Upper lobe of left lung (tissue), 4 donors: ENCODE measurements around the gene TOM1L2.

Experiments used
- POLR2A ChIP-seq, 4 donors: fragments of 450-650 bp; IDR thresholded peaks; one replicate each; pipeline ENCODE4 v1.5.1; 2016 to 2017; ENCODE audit warnings: antibody characterized with exemption in 4 of 4, mild to moderate bottlenecking in 2 of 4
- TF ChIP-seq, protein P1 (sequence below), 6 experiments: fragments of 450-650 bp in 4 of 6; fragments of 200-600 bp in 2 of 6; sonication (generic) in 2 of 6; IDR thresholded peaks; one replicate each; pipeline ENCODE4 v1.5.1; 2016 to 2019; ENCODE audit warnings: antibody characterized with exemption in 6 of 6

DNA sequence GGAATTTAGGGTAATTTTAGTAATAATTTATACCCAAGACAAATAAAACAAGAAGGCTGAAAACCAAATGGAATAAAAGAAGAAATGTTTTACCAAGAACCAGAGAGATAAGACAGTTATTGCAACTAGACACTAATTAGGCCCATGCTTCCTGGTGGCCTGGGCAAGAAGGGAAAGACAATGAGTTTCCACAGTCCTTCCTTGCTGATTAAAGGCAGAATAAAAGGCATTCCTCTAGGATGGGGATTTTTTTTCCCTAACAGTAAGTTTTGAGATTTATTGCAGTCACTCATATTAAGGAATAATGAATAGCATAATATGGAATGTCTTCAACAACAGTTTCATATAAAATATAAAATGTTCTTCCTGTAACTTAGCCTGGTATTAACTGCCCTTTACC lies 41.5 kb downstream of the TOM1L2 start:
- TF ChIP-seq, protein P1, sequence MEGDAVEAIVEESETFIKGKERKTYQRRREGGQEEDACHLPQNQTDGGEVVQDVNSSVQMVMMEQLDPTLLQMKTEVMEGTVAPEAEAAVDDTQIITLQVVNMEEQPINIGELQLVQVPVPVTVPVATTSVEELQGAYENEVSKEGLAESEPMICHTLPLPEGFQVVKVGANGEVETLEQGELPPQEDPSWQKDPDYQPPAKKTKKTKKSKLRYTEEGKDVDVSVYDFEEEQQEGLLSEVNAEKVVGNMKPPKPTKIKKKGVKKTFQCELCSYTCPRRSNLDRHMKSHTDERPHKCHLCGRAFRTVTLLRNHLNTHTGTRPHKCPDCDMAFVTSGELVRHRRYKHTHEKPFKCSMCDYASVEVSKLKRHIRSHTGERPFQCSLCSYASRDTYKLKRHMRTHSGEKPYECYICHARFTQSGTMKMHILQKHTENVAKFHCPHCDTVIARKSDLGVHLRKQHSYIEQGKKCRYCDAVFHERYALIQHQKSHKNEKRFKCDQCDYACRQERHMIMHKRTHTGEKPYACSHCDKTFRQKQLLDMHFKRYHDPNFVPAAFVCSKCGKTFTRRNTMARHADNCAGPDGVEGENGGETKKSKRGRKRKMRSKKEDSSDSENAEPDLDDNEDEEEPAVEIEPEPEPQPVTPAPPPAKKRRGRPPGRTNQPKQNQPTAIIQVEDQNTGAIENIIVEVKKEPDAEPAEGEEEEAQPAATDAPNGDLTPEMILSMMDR (IDR thresholded peaks at IDR 0.05): no peak
- TF ChIP-seq POLR2A (IDR thresholded peaks at IDR 0.05): no peak
